ENCODE results near the gene DHRS11.

DHRS11 gene, protein sequence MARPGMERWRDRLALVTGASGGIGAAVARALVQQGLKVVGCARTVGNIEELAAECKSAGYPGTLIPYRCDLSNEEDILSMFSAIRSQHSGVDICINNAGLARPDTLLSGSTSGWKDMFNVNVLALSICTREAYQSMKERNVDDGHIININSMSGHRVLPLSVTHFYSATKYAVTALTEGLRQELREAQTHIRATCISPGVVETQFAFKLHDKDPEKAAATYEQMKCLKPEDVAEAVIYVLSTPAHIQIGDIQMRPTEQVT

DNA sequence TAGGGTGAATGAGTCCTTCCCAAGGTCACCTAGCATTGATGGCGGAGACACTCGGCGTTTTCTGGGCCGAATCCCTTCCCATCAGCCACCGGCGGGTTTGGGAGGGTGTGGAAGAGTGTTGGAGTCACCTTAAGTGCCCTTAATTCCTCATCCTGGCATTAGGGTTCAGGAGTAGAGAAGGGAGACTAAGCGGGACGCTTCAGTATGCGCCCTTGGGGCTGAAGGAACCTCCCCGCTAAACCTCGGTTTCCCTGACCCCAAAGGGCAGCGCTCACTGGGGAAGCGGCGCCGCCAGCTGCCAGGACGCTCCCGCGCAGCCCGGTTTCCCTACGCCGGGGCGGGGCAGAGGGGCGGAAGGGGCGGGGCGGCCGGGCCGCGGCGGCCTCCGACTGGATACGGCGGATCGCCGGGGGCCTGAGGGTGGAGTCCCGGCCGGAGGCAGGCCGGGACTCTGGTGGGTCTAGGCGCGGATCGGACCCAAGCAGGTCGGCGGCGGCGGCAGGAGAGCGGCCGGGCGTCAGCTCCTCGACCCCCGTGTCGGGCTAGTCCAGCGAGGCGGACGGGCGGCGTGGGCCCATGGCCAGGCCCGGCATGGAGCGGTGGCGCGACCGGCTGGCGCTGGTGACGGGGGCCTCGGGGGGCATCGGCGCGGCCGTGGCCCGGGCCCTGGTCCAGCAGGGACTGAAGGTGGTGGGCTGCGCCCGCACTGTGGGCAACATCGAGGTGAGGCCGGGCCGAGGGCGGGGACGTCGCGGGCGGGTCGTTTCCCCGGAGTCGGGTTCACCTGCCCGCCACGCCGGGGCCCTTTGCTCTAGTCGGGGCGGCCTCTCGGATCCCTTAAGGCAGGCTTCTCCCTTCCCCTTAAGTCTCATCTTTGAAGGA, at the start of gene DHRS11:
Gene DHRS11, plus strand, starts transcription at position 446 of the 882 bp plus-strand sequence. Its CDS starts 131 bp downstream, at position 577.
- peak; percentile 49 for DNase-seq (ENCODE audit: low read depth)

DNA sequence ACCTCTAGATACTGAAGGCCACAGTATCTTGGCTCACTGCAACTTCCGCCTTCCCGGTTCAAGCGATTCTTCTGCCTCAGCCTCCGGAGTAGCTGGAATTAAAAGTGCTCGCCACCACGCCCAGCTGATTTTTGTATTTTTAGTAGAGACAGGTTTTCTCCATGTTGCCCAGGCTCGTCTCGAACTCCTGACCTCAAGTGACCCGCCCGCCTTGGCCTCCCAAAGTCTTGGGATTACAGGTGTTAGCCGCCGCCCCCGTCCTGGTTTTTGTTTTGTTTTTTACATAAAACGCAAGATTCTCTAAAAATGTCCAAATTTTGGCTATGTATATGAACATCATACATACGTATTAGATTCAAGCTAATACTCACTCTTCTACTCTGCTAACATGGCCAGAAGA, 48.9 kb upstream of the DHRS11 start:
- no peak for DNase-seq (ENCODE audit: low read depth)

DNA sequence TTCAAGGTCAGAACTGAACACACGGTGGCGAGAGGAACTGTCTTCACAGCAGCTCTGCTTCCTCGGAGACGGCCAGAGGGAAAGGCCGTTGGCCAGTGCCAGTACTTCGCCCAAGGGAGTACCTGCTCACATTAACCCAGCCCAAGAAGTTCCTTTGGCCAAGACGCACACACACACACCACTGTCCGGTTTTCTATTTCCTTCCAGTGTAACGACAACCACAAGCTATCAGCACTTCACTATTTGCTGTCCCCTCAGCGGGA, 47.7 kb upstream of the DHRS11 start:
- peak; percentile 59 for DNase-seq (ENCODE audit: low read depth)

DNA sequence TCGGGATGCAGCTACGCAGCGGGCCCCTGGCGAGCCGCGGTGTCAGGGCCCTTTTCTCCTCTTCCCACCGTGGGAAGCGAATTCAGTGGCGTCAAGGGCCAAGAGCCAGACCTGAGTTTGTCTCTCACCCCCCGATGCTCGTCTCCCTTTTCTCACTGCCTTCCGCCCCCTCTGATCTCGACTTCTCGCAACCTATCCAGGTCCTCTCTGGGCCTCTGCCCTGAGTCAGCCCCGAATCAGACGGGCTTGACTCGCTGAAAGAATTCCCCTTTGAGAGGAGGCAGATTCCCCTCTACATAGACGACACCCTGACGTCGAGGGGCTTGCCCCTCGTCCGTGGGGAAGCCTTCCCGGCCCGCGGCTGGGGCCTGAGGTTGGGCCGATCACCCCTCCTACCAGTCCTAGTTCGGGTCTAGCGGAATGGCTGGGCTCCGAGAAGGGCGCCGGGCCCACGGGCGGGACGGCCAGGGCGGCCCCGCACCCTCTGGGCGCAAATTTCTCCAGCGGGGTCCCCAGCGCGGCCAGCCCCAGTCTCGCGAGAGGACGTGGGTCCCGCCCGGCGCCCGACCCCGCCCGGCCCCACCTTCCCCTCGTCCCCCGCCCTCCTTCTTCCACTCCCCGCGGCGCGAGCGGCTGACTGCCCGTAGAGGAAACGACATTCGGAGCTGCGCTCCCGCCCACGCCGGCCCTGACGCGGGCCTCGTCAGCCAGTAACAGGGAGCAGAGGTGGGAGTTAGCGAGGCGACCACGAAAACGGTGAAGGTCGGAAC, 47.2 kb upstream of the DHRS11 start, which contains the start of gene GGNBP2:
Gene GGNBP2, plus strand, starts transcription at position 613 of the 770 bp plus-strand sequence. CDS start 806 bp downstream, outside the sequence.
- peak; percentile 83 for DNase-seq (ENCODE audit: low read depth)

DNA sequence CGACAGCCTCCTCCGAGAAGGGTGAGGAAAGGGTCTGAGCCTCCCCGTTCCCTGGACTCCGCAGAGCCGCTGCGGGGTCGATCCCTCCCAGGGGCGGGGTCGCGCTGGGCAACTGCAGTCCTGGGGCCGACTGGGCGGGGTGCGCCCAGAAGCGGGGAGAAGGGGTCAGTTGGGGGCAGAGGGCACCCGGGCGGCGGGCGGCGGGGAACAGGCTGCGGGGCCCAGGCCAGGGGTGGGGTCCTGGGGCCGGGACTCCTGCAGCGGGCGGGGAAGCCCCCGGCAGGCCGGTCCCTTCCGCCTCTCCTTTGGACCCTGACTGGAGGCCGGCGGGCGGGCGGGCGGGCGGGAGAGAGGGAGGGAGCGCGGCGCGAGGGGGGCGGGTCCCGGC, 46.6 kb upstream of the DHRS11 start:
- no peak for DNase-seq (ENCODE audit: low read depth)

DNA sequence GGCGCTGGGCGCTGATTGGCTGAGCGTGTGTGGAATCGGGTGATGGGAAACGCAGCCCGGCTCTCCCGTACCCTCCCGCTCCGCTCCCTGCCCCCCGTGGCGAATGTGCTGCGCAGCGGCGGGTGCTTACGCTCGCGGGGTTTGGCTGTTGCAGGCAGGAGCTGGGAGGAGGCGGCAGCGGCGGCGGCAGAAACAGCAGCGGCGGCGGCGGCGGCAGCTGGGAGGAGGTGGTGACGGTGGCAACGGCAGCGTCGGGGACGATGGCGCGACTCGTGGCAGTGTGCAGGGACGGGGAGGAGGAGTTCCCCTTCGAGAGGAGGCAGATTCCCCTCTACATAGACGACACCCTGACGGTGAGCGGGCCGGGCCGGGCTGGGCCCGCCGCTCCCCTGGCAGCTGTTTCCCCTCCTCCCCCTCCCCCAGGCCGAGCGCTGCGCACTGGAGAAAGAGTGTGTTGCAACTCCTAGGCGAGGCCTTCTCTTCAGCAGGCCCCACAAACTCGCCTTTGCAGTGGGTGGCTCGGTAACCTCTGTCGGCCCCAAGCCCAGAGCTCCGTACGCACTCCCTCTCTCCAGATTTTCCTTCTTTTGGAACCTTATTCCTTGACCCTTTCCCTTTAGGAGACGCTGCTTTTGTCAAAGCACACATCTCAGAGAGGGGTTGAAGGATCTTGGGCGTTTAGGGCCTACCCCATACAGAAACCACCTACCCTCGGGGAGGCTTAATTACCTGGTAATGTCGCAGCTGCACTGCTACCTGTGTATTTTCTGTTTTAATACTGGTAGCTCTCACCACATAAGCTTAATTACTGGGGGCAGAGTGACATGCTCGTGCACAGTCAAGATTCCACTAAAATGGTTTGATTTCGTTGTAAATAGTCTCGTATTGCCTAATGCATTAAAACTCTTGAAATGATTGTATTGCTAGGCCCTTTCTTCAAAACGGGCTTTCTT, 45.9 kb upstream of the DHRS11 start:
- peak; percentile 97 for DNase-seq (ENCODE audit: low read depth)

DNA sequence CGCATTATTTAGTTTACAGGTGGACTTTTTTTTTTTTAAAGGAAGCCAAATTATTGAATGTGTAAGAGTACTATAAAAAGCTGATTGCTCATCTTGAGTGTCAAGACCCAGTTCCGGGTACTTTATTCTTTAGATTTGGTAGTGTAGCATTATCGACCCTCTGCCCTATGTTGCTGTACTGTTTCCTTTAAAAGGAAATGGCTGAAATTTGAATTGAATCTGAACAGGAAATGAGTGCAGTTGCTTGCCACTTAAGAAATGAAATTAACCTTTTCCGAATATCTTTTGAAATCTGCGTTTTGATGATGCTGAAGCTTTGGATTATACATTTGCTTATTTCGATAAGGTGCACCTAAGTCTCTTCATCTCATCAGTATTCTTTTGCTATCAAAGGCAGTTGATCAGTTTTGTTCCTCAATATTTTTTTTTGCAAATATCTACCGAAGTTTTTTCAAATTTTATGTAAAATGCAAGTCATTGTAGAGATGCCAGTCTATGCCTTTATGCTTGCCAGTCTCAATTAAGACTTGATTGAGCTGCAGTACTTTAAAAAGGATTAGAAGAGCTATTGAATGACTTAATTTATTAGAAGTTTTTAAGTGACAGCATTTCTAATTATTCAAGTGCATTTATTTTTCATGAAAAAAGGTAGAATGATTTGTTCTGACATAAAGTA, 45.1 kb upstream of the DHRS11 start:
- no peak for DNase-seq (ENCODE audit: low read depth)

DNA sequence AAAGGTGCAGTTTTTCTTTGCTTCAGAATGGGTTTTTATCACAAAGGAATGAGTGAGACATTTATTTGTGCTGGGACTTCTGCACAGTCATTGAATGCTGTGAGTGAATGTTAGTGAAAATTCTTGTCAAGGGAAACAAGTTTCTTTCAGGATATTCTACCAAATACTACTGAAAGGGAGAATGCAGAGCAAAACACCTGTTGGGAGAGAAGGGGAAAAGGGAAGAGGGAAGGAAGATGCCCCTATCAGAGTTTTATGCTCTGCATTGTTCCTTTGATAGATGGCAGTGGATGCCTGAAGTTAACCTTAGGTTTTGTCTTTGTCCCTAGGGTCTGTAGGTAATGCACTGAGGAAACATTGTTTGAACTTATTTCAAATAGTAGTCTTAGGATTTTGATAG, 43.9 kb upstream of the DHRS11 start:
- no peak for DNase-seq (ENCODE audit: low read depth)

DNA sequence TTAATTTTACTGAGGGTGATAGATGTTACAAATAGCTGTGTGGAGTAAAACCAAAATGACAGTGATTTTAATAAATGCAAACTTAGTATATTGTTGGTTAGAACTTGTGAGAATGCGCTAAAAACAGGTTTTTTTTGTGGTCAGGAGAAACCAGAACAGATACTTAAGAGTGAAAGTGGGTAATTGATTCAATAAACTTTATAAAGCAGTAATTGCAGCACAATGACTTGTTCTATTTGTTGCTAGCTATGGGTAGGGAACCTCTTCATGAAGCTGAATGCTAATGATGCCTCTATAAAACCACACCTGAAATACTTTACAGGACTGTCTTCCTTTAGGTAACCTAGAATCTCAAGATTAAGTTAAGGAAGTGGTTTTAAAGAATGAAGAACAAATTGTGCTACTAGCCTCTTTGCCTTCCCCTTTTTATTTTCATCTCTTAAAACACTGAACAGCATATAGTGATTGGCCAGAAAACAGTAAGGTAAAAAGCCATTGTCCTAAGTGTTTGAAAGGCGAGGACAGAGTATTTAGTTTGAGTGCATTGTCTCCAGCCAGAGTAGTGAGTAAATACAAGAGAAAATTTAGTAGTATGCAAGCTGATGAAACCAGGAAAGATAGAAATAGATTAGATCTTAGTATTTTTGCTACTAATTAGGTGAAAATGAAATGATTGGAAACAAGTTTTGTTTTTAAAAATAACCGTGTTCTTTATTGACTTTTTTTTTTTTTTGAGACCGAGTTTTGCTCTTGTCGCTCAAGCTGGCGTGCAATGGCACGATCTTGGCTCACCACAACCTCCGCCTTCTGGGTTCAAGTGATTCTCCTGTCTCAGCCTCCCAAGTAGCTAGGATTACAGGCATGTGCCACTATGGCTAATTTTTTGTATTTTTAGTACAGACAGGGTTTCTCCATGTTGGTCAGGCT, 40.9 kb upstream of the DHRS11 start:
- DNase-seq (ENCODE audit: low read depth), result no peak

DNA sequence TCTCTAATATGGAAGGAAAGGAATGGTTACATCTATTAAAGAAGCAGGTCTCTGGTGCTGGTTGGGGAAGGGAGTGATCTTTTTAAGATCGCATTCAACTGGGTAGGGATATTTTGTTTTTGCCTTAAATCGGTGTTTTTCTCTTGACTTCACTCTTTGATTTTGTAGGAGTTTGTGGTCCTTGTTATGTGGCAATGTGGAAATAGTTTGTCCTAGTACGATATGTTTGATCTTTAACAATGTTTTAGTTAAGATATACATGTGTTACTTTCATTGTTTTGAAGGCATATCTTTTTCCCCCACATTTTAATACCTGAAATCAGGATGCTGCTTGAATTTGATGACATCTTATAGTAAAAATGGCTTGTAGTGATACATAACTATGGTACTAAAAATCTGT, 38.2 kb upstream of the DHRS11 start:
- DNase-seq (ENCODE audit: low read depth), result no peak

DNA sequence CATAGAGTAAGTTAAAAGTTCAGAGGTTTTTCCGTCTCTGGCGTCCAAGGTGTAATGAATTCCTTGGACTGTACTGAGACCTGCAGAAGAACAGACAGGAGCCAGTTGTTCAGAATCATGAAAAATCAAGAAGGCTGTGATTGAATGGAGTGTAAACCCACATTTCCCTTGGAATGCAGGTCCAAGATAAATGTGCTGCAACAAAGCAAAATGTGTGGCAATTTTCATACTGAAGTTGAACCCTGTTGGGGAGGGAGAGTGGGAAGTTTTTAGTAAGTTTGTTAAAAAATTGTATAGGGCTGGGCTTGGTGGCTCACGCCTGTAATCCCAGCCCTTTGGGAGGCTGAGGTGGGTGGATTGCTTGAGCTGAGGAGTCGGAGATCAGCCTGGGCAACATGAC, 25.6 kb upstream of the DHRS11 start:
- peak; percentile 74 for DNase-seq (ENCODE audit: low read depth)

DNA sequence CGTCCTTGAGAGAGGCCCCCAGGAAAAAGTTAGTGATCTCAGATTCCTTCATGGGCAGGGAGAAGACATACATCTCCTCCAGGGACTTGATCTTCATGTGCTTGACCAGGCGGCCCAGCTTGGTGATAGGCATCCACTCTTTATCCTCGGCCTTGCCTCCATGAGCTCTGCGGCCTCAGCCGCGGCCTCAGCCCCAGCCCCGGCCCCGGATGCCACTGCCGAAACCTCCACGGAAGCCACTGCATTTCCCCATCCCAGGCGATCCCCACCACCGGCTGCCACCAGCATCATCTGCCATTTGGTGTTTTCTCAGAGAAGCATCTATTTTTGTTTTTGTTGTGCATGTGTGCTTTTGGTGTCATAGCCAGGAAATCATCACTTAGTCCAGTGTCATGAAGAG, 16.7 kb upstream of the DHRS11 start:
- no peak for DNase-seq (ENCODE audit: low read depth)

DNA sequence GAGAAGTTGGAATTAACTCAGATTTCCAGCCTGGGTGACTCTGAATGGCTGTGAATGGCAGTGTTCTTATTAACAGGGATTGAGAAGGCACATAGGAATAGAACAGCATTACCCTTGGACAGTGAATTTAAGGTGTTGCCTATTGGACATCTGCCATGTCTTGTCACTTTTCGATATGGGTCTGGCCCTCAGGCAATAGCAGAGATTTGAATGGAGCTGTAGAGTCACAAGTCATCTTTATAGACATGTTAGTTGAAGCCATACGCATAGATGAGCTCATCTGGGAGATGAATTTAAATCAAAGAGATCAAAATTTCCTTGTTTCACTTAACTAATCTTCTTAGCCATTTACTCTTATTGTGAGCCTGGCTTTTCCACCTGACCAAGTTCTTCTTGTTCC, 14.9 kb upstream of the DHRS11 start:
- no peak for DNase-seq (ENCODE audit: low read depth)

DNA sequence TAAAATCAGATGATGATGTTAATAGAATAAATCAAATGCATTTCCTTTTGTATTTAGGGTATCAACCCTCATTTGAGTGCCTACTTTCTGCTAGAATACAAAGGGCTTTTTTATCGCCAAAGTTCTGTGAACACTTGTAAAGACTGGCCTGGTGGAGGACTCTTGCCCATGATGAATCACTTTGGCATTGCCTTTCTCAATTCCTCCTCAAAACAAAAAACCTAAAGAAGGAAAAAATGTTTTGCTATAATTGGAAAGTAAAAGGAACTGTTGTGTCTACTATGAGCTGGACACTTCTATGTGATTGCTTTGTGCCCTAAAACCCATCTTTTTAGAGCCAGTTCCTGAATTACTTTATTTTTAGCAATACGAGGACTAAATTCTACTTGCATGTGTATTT, 13.0 kb upstream of the DHRS11 start:
- peak; percentile 22 for DNase-seq (ENCODE audit: low read depth)

DNA sequence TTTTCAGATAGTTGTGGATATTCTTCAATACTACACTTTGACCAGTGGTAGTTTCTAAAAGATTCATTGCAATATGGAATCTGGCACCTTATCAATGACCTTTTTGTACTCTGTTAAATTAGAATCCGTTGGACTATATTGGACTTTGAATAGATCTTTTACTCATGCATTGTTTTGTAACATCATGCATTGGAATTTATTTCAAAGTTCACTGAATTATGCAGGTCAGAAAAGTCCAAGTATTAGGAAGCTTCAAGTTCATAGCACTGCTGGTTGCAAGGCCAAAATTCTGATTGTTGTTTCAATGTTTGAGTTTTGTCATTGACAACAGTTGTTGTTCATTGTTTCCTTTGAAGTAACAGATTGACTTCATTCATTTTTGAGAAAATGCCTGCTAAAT, 7.9 kb upstream of the DHRS11 start:
- DNase-seq (ENCODE audit: low read depth), result no peak

DNA sequence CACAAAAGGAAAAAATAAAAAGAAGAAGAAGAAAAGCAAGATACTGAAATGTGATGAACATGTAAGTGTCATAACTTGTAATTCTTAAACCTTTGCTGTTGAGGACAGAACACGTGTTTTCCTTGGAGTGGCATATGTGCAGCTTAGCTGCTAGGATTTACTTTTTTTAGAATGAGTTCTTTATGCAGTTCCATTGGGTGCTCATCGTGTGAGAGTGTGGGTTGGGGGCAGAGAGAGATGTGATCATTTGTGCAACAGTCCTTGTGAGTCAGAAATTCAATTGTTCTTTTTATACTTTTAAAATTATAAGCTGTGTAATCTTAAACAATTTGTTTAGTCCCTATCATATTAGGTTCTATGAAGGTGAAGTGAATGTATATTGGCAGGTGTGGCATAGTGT, 5.5 kb upstream of the DHRS11 start:
- DNase-seq (ENCODE audit: low read depth), result no peak

DNA sequence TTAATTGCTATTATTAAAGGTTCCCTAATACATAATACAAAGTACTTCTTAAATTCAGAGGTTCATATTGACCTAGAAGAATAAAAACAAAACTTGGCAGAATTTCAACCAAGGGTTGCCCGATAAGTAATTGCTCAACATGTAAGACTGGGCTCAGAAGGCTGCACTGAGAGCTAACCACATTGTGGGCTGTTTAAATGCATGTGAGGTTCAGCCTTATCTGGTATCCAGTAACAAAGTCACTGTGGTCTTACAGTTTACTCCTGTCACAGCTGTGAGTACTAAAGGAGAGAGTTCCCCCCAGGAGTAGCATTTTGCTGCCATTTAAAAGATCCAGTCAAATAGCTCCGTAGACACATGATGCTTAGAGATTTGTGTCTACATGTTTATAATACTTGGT, 1.6 kb upstream of the DHRS11 start:
- peak; percentile 92 for DNase-seq (ENCODE audit: low read depth)

DNA sequence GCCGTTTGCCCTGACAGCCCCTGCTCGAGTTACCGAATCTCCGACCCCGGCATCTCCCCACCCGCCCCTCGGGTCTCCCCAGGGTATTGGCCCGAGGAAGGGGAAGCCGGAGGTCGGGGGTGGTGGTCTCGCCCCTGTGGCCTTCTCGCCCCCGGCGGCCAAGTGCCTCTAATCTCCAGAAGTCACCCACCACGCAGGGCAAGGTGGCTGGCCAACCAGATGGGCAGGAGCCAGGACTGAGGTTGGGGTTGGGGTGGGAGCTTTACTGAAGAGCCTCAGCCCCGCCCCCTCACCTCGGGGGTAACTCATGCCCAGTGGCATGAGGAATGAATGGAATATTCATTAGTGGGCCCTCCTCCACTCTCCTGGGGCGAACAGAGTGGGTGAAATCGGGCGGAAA, 637 bp downstream of the DHRS11 start:
- peak; percentile 32 for DNase-seq (ENCODE audit: low read depth)

DNA sequence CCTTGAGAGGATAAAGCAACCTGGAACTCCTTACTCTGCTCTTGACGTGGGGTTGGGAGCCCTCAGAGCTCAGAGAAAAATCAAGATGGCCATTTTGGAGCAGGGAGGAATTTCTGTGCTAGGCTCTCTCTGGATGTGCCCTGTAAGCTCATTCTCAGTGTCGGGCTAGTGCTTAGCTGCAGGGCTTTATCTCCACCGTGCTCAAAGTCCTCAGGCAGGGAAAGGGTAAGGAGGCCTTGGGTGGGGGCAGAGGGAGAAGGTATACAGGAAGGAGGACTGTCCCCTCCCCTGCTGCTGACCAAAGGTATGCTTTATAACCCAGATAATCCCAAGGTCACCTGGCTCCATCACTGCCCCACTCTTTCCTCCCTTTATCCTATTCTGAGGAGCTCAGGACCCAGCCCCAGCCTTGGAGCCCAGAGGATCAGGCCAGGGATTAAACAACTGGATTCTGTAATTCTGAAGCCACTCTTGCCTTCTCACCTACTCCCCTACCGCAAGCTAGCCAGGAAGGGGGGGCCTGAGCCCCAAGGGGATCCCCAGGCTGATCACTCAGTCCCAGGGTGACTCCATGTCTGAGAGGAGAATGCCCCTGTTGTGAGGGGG, 1.1 kb downstream of the DHRS11 start:
- no peak for DNase-seq (ENCODE audit: low read depth)
